HG03521 (cell line): ENCODE data around the gene ZNF488.
"Not testable (repeated sequence)": the region's sequence is repeated elsewhere in the genome, so short reads cannot be mapped to it uniquely, and the experiment has no call there.

Experiments
- ATAC-seq: cut with Tn5 transposase; IDR thresholded peaks from one replicate; pipeline ENCODE4 v1.9.1; 2021; ENCODE audit warnings: mild to moderate bottlenecking, moderate library complexity; ENCODE audit not compliant: unreplicated experiment

The ZNF488 gene

DNA sequence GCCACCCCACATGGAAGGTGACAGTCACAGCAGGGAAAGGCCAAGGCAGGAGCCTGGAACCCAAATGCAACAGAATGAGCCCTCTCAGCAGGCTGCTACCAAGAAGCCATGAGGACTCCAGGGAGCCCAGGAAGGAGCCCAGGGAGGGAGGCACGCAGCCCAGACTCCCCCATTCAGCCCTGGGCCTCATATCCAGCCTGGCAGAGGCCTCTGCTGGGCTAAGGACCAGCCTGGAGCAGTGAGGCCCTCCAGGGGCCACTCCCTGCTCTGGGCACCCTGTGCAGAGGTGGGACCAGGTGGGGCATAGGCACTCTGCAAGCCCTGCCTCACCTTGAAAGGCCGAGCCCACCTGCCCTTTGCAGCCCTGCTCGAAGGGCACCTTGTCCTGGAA is 25.8 kb upstream of the ZNF488 start:
- ATAC-seq: no peak

DNA sequence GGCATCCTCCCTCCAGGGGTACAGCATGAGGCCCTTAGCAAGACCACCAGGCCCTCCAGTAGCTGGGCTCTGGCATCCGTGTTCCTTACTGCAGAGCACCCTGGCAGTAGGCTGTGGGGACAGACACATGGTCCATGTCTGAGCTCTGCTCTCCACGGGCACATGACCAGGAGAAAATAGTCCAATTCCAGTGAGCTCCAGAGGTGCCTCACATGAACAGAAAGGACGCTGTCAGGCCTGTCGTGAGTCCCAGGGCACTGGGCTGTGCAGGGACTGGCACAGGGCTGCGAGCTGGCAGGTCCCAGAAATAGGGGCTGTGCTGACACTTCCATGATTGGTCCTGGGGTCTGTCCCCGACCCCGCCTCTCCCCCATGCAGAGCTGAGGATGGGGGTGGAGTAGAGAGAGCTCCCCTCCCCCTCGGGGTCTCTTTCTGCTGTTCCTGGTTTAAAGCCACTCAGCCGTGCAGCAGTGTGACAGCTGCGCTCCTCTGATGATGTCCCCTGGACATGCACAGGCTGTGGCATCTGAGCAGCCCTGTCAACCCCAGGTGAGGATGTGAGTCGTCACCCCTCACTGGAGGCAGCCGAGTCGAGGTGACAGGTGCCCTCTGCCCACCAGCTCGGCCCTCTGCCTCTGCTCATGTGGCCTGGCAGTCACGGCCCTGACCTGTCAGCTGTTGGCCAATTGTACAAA is 25.2 kb upstream of the ZNF488 start:
- no peak for ATAC-seq

DNA sequence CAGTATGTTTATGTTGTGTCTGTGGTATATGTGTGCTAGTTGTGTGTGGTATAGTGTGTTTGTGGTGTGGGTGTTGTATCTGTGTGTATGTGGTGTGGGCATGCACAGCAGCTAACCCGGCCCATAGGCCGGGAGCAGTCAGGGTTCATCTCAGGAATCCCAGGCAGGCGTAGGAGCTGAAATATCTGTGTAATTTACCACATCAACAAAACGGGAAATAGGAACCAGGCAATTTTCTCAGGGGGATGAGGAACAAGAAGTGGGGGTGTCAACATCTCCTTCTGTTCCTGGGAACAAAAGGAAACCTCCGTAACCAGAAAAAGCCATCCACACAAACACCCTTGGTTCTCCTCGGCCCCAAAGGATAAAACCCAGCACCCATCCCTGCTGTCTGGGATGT is 24.5 kb upstream of the ZNF488 start:
- no peak for ATAC-seq

DNA sequence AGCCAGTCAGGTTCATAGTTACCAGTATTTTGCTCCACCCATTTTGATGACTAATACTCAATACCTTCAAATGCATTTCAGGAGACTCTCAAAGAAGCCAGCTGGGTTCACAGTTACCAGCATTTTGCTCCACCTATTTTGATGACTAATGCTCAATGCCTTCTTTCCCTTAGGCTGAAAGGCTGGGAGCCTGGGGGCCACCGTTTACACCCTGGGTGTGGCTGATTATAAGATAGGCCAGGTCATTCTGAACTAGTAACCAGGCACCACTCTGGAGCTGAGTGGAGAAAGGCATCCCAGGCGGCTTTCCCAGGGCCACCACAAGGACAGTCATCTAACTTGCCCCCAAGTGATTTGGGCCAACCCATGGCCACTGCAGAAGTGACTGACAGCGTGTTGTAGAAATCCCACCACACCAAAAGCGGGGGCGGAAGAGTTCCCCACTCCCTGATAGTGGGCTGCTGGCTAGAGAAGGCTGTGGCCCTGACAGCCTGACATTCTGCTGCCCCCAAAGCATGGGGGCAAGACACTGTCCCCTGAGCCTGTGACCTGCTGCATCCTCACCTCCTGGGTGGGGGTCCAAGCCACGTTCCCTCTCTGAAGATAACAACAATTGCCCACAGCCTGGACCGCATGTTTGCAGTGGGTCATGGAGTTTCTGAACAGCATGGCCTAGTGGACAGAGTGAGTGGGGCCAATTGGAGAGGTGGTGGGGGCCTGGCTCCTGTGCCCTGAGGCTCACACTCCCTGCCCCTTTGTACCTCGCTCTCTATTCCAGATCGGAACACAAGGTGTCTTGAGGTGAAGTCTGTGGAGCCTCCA is 23.0 kb upstream of the ZNF488 start:
- ATAC-seq: no peak

DNA sequence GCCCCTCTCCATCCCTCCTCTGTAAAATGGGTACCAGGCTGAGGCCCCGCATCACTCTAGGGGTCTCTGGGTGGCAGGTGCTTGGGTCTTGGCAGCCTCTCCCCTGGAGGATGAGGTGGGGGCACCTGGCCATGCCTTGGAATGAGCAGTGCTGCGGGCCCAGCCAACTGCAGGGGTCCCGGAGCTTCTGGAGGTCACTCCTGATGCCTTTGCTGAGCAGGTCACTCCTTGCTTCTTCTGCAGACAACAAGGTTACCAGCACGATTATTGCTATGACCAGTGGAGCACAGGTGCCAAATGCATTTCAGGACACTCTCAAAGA is 22.4 kb upstream of the ZNF488 start:
- ATAC-seq: no peak

DNA sequence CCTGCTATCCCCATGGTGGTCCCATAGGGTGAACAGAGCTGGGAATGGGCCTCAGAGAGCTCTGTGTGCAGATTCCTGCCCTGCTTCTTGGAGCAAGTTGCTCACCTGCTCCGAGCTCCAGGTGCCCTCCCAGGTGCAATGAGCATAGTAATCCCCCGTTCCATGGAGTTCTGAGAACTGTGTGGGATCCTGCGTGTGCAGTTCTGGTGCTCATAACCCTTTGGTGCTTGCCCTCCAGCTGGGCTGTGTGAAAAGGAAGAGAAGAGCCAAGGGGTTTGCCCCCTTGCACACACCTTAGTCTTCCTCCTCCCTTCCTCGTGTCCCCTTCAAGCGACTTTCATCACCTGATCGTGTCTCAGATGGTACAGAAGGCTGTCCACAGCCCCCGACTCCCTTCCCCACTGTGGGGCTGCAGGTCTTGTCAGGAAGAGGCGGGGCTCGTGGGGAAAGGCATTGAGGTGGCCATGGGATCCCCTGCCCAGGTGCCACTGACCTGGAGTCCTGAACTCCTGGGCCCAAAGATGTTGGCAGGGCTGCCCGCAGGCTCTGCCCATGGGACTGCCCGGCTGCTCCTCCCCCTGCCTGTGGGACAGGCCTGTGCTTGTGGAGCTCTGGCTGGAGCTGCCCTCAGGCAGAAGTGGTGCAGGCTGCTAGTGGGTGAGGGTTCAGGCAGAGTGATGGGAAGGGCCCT is 21.9 kb upstream of the ZNF488 start:
- no peak for ATAC-seq

DNA sequence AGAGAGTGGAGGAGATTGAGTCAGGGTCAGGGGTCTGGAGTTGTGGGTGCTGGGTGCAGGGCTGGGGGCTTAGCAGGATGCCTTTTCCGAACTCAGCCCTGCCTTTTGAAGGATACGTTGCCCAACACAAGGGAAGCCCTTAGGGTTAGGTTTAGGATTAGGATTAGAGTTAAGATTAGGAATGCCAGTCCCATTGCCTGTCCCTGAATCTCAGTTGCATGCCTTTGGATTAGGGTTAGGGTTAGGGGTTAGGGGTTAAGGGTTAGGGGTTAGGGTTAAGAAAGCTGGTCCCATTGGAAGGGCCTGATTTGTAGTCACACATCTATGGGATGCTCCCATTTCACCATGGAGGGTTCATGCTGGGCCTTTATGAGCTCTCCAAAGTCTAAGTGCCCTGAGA is 20.8 kb upstream of the ZNF488 start:
- no peak for ATAC-seq

DNA sequence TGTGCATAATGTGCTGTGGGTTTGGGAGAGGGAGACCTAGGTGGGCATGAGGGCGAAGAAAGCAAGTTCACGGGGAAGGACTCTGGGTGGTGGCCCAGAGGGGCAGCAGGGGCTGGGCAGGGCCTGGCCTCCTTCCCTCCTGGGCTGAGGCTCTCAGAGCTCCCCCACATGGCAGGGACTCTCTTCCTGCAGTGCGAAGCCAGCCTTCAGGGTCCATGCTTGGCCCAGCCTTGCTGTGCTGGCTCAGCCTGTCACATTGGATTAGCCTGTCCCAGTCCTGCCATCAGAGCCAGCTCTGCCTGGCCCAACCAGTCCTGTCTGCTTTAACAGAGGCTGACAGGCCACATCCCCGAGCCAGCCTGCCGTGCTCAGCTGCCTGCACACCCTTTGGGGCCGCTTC is 20.4 kb upstream of the ZNF488 start:
- ATAC-seq: no peak

DNA sequence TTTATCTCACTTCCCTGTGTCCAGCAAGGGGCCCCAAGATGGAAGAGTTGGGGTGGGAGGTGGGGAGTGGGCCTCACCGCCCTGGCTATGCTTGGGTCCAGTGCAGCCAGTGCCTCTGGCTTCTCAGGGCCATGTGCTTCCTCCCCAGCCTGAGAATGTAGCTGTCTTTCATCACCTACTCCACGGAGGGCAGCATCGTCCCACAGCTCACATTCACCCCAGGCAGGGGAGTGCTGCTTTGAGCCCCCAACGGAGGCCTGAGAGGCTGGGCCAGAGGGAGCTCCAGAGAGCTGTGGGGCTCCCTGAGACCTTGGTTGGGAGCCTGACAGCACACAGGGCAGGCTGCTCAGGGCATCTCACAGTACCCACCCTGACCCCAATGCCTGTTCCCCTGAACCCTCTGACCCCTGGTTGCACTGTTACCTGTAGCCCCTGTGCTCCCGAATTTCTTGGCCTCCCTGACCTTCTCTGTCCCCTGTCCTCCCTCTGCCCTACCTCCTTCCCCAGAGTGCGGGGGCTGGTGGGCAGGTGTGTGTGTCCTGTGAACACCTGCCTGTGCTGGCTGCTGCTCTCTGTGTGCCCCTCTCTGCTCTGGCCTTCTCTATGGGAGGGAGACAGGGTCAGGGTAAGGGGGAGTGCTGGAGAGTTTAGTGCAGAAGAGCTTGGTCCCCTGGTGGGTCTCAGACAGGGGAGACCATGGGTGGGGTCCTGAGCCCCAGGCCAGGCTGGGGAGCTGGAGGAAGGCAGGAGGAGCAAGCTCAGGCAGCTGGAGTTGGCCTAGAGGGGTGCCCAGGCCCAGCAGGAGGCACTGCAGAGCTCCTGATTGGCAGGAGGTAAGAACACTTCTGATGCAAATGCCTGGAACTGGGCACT is 19.6 kb upstream of the ZNF488 start:
- no peak for ATAC-seq

DNA sequence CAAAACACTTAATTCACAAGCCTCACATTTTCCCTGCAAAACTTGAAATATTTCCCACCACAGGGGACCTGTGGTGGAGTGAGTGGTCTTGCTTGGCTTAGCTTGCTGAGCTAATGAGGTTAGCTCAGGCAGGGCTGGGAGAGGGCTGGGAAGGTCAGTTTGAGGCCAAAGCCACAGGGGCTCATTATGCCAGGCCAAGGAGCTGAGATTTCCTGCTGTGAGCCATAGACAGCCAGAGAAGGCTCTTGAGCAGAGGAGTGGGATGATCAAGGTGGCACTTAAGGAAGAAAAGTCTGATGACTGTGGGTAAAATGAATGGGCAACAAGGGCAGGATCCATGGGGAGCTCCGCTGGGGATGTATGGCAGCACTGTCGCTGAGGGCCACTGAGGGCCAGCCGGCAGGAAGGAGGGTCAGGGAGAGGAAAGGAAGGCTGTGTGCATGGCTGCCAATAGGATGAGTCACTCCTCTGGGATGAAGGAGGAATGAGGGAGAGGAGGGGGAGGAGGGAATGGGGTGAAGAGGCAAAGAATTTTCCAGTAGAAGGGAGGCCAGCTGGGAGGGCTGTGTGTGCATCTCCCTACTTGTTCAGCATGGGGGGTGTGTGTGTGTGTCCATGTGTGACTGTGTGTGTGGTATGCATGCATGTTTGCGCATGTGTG is 18.7 kb upstream of the ZNF488 start:
- no peak for ATAC-seq

DNA sequence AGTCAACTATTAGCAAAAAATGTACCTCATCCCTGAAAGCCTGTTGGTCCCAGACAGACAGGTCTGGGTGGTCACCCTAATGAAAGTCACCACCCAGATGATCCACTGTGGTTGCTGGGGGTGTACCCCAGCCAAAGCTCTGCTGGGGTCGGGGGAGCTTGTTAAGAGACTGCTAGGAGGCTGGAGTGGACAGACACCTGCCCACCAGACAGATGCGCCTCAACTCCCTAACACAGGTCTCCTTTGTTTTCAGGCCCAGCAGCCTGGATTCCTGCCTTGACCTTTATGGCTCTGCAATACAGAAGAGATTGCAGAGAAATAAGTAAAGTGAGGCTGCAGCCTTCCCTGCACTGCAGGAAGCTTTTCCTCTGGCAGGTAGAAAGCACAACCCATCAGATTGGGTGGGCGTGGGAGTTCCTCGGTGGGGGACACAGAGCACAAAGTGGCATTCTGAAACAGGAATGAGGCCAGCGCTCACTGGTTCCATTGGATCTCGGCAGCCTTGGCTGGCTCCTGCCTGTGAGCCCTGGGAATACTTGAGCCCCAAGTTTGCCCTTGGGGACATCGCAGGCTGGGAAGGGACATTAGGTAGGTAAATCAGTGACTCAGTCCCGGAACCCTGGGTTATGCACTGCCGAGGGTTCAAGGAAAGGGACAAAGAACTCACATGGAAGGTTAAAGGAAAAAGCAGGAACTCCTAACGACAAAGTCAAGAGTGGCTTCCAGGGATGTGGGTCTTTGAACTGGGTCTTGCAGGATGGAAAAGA is 18.0 kb upstream of the ZNF488 start:
- no peak for ATAC-seq

DNA sequence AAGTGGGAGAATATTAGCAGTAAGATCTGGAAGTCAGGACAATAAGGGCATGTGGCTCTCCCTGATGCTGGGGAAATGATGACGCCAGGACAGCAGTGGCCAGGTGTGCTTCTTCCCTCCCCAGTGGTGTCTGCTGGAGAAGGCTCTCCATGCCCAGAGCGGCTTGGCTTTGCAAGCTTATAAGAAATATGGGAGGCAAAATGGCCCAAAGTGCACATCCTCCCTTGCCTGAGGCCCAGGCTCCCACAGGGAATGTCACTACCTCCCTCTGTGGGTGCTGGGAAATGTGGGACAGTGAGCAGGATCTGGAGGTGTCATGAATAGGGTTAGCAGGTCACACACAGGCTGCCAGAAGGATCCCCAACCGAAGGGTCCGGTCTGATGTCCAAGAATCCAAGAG is 17.1 kb upstream of the ZNF488 start:
- no peak for ATAC-seq

DNA sequence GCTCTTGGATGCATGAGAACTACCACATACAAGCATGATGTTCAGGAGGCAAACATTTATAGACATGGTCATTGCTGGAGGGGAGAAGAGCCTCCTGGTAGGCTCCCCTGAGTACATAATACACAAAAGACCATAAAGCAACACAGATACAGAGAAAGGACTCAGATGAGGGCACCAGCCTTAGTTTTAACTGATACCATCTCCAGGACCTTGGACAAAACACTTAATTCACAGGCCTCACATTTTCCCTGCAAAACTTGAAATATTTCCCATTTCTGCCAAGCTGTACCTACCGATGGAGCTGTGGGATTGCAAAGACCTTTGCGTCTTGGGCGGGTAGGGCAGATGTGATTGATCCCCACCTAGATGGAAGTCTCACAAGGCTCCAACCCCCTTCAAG is 16.7 kb upstream of the ZNF488 start:
- ATAC-seq: no peak

DNA sequence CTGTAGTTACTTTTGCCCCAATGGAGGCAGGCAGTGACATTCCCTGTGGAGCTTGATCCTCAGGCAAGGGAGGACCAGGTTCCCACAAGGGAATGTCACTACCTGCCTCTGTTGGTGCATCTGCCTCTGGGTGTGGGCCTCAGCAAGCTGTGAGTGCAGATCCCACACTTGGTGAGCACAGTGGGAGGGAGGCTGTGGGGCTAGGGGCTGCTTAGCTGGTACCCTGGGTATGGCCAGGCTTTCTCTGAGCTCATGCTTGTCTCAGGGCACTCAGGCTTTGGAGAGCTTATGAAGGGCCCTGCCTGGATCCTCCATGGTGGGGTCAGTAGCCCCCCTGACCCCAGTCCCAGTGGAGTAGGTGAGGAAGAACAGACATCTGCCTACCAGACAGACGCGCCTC is 16.2 kb upstream of the ZNF488 start:
- no peak for ATAC-seq

DNA sequence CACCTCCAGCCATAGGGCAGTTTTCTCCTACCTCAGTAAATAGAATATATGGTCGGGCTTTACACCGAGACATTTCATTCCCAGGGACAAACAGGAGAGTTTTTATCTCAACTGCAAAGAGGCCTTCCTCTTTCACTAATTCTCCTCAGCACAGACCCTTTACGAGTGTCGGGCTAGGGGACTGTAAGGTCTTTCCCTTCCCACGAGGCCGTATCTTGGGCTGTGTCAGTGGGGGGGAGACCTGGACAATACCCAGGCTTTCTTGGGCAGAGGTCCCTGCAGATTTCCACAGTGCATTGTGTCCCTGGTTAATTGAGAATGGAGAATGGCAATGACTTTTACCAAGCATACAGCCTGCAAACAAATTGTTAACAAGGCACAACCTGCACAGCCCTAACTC is 13.2 kb upstream of the ZNF488 start:
- ATAC-seq: no peak

DNA sequence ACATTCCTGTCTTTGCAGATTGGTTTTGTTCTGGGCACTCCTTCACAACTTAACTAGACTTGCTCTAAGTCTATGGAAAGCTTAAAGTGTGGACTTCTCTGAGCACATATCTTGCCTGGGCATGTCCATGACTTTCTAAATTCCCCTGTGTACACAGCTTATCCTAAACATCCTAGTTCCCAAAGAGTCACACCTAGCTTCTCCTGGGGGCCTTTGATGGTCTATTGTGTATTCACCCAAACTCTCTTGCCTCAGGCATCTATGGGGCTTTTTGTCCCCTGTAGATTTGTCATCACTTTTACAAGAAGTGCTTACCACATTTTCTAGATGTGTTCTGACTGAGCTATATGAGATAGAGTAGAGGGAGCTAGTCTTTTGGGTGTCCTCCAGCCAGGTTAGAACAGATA is 12.2 kb upstream of the ZNF488 start:
- no peak for ATAC-seq

DNA sequence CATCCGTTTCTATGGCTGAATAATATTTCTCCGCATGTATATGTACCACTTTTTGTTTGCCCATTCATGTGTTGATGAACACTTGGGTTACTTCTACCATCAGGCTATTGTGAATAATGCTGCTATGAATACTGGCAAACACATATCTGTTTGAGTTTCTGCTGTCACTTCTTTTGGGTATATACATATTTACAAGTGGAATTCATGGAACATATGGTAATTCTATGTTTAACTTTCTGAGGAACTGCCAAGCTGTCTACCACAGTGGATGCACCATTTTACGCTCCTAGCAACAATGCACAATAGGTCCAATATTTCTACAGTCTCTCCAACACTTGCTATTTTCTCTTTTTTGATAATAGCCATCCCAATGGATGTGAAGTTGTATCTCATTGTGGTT is 5.5 kb upstream of the ZNF488 start:
- no peak for ATAC-seq

DNA sequence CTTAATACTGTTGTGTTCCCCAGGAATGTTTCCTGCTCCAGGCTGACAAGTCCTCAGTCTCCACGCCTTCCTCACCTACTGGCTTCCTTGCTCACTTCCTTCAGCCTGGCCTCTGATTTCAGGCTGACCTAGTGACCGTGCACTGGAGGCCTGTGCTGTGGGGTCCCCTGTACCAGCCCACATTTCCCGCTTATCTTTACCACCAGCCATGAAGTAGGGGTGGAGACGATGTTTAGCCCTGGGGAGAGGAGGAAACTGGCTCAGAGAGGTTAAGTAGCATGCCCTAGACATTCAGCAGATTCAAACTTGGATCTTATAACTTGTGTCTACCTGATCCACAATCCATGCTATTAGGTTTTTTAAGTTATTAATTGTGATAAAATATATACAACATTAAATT is 4.8 kb upstream of the ZNF488 start:
- ATAC-seq: no peak

DNA sequence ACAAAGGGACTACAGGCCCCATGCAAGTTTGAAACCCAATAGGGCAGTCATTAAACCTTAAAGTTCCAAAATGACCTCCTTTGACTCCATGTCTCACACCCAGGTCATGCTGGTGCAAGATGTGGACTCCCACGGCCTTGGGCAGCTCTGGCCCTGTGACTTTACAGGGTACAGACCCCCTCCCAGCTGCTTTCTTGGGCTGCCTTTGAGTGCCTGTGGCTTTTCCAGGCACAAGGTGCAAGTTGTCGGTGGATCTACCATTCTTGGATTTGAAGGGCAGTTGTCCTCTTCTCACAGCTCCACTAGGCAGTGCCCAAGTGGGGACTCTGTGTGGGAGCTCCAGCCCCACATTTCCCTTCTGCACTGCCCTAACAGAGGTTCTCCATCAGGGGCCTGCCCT is 2.0 kb upstream of the ZNF488 start:
- ATAC-seq: not testable (repeated sequence)
